22Rv1 (cell line): ENCODE results near the gene HSD11B1L.

ENCODE experiments used
- H3K27ac ChIP-seq: fragments of 450-650 bp; 2 replicates; pipeline ENCODE4 v1.5.1; 2017
- ZFX ChIP-seq: fragments of 450-650 bp; IDR thresholded peaks from 2 replicates; pipeline ENCODE4 v1.6.1; 2017; ENCODE audit warnings: antibody characterized with exemption, borderline replicate concordance
- TF ChIP-seq, protein P1 (sequence below): fragments of 450-650 bp; IDR thresholded peaks from 2 replicates; pipeline ENCODE4 v1.5.1; 2017; ENCODE audit warnings: mild to moderate bottlenecking

HSD11B1L gene

GRCh38 chr19:5680437-5681368 lies at the start of gene HSD11B1L, which contains the start of gene MICOS13:
Gene HSD11B1L (plus strand): TSS chr19:5681027. CDS start chr19:5684833, 3,806 bp downstream.
Gene MICOS13 (minus strand): TSS chr19:5680516. CDS start chr19:5680486, 30 bp downstream.
- TF ChIP-seq, protein P1, sequence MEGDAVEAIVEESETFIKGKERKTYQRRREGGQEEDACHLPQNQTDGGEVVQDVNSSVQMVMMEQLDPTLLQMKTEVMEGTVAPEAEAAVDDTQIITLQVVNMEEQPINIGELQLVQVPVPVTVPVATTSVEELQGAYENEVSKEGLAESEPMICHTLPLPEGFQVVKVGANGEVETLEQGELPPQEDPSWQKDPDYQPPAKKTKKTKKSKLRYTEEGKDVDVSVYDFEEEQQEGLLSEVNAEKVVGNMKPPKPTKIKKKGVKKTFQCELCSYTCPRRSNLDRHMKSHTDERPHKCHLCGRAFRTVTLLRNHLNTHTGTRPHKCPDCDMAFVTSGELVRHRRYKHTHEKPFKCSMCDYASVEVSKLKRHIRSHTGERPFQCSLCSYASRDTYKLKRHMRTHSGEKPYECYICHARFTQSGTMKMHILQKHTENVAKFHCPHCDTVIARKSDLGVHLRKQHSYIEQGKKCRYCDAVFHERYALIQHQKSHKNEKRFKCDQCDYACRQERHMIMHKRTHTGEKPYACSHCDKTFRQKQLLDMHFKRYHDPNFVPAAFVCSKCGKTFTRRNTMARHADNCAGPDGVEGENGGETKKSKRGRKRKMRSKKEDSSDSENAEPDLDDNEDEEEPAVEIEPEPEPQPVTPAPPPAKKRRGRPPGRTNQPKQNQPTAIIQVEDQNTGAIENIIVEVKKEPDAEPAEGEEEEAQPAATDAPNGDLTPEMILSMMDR, result no peak
- no peak for TF ChIP-seq ZFX
- peak within 1 kb of the TSS; percentile 82 for H3K27ac ChIP-seq

- H3K27ac ChIP-seq, result no peak overlapping the region
- TF ChIP-seq, protein P1, result no peak
- TF ChIP-seq ZFX, result no peak
Observed at GRCh38 chr19:5631567-5632240, 49.1 kb upstream of the HSD11B1L start.

- TF ChIP-seq ZFX, result no peak
- H3K27ac ChIP-seq, result no peak overlapping the region
Observed at GRCh38 chr19:5632241-5632612, 48.6 kb upstream of the HSD11B1L start.

- TF ChIP-seq, protein P1, result no peak
- no peak for TF ChIP-seq ZFX
- H3K27ac ChIP-seq, result no peak overlapping the region
Observed at GRCh38 chr19:5632657-5633056, 48.2 kb upstream of the HSD11B1L start.

DNA sequence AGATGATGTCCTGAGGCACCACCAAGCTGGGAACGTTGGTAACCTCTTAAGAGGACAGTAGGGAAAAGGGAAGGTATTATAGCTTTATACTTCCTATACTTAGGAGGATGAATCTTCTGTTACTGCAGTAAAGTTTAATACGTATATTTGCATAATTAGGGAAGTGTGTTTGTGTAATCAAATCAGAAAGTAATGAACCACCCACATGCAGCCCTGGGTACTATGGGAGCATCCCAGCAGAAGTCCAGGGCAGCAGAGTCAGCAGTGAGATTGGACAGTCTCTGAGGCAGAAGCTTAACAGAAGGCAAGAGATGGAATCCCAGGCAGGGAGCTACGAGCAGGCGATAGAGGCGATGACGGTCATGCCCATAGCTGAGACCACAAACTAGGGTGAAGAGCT lies 45.4 kb upstream of the HSD11B1L start:
- no peak overlapping the region for H3K27ac ChIP-seq
- TF ChIP-seq ZFX, result no peak
- TF ChIP-seq, protein P1, result no peak

DNA sequence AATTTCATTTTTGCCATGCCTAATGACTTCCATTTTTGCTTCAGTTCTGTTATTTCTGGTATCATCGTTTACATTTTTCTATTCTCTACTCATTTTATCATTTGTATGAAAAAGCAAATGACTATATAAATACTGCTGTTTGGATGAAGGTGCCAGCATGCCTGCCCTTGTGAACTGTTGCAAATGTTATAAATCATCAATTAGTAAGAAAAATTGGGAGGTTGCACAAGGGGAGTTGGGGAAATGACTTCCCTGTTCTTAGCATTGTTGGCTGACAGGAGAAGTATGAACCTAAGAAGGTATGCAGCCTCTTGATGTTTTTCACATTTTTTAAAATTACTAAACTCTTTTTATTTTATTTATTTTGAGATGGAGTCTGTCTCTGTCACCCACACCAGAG lies 42.9 kb upstream of the HSD11B1L start:
- H3K27ac ChIP-seq, result no peak overlapping the region
- no peak for TF ChIP-seq ZFX
- TF ChIP-seq, protein P1, result no peak

- no peak overlapping the region for H3K27ac ChIP-seq
- TF ChIP-seq, protein P1, result no peak
- no peak for TF ChIP-seq ZFX
Observed at GRCh38 chr19:5641171-5641570, 39.7 kb upstream of the HSD11B1L start.
